ENCODE measurements around the gene IP6K3.

The IP6K3 gene

DNA sequence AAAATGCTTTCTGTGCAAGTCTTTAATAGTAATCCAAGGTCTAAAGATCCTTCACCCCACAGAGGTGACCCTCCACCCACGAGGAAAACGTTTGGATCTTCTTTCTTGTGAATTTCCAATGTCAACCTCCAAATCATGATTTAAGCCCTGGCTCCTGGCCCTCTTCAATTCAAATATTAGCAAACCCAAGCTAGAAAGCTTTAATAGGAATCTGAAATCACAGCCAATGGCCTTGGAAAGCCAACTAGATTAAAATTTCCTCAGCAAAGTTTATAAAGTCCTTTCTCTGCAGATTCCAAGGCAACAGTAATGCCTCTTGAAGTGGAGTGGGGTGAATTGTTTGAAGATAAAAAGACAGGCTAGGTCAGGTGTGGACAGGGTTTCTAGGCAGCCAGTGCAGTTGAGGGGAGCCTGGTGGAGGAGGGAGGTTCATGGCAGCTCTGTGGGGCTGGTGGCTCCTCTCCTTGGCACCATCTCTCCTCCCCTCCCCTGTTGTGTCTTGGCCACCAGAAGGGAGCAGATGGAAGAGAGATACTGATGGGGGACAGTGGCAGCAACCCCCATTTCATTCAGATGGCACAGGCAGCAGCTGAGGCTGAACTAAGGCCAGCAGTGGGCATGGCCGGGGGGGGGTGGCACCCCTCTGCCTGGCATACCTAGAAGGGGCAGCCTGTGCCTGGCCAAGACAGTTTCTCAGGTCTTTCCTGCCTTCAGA, 23.2 kb downstream of the IP6K3 start:
- TF ChIP-seq, protein P1, sequence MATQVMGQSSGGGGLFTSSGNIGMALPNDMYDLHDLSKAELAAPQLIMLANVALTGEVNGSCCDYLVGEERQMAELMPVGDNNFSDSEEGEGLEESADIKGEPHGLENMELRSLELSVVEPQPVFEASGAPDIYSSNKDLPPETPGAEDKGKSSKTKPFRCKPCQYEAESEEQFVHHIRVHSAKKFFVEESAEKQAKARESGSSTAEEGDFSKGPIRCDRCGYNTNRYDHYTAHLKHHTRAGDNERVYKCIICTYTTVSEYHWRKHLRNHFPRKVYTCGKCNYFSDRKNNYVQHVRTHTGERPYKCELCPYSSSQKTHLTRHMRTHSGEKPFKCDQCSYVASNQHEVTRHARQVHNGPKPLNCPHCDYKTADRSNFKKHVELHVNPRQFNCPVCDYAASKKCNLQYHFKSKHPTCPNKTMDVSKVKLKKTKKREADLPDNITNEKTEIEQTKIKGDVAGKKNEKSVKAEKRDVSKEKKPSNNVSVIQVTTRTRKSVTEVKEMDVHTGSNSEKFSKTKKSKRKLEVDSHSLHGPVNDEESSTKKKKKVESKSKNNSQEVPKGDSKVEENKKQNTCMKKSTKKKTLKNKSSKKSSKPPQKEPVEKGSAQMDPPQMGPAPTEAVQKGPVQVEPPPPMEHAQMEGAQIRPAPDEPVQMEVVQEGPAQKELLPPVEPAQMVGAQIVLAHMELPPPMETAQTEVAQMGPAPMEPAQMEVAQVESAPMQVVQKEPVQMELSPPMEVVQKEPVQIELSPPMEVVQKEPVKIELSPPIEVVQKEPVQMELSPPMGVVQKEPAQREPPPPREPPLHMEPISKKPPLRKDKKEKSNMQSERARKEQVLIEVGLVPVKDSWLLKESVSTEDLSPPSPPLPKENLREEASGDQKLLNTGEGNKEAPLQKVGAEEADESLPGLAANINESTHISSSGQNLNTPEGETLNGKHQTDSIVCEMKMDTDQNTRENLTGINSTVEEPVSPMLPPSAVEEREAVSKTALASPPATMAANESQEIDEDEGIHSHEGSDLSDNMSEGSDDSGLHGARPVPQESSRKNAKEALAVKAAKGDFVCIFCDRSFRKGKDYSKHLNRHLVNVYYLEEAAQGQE (IDR thresholded peaks at IDR 0.05; ENCODE audit: insufficient read depth in 1 of 2, low read depth in 2 of 2, low read length in 2 of 2) = no peak
- TF ChIP-seq POLR2AphosphoS5 (IDR thresholded peaks at IDR 0.05; ENCODE audit: low read depth, low read length) (no peak), TAF1 (IDR thresholded peaks at IDR 0.05; ENCODE audit: borderline replicate concordance, insufficient read depth, low read length) (no peak), FOXP2 (optimal IDR thresholded peaks at IDR 0.05; ENCODE audit: borderline replicate concordance, extremely low read depth, extremely low read length, insufficient read depth) (no peak), SIN3A (IDR thresholded peaks at IDR 0.05; ENCODE audit: borderline replicate concordance, insufficient read depth, low read length) (no peak)

DNA sequence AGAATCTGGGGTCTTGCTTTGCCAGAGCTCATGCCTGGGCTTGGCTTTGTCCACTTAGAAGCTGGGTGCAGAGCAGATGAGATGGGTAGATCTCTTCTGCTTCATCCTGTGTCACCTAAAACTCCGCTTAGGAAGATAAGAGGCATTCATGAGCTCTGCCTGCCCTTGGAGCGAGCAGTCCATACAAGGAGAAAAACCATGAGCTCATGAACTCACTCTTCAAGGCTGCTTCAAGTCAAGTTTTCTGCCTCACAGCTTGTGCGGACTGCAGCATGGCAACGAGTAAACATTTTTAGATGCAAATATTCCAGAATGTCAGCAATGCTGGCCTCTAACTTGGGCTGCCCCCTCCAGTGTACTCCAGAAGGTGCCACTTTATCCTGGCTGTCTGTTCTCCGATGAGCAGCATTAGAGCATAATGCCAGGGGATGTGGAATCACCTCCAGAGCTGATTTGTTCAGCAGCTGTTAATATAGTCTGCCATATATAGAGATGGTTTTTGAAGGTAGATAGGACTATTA, 24.5 kb downstream of the IP6K3 start:
- TF ChIP-seq FOXP2 (optimal IDR thresholded peaks at IDR 0.05; ENCODE audit: borderline replicate concordance, extremely low read depth, extremely low read length, insufficient read depth) = no peak
- no peak for TF ChIP-seq TAF1 (IDR thresholded peaks at IDR 0.05; ENCODE audit: borderline replicate concordance, insufficient read depth, low read length)
- no peak for TF ChIP-seq SIN3A (IDR thresholded peaks at IDR 0.05; ENCODE audit: borderline replicate concordance, insufficient read depth, low read length)
- TF ChIP-seq POLR2AphosphoS5 (IDR thresholded peaks at IDR 0.05; ENCODE audit: low read depth, low read length) = no peak
- TF ChIP-seq, protein P1 (IDR thresholded peaks at IDR 0.05; ENCODE audit: insufficient read depth in 1 of 2, low read depth in 2 of 2, low read length in 2 of 2) = no peak

DNA sequence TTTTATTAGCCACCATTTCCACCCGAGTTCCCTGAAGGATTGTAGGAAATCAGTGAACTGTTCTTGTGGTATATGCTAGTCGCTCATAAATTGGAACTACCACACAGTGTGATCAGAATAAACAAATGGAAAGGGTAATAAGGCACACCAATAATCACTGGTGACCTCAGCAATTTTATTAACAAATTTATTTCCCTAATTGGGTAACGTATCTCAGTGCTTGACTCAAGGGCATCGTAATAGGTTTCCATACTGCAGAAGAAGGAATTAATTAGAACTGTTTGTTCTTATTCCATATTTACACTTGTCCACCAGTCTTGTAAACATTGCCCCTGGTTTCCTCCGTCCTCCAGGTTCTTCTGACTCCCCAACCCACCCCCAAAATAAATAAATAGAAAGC, 25.2 kb downstream of the IP6K3 start:
- TF ChIP-seq SIN3A (IDR thresholded peaks at IDR 0.05; ENCODE audit: borderline replicate concordance, insufficient read depth, low read length) = no peak
- TF ChIP-seq TAF1 (IDR thresholded peaks at IDR 0.05; ENCODE audit: borderline replicate concordance, insufficient read depth, low read length) = no peak
- TF ChIP-seq, protein P1 (IDR thresholded peaks at IDR 0.05; ENCODE audit: insufficient read depth in 1 of 2, low read depth in 2 of 2, low read length in 2 of 2) = no peak

DNA sequence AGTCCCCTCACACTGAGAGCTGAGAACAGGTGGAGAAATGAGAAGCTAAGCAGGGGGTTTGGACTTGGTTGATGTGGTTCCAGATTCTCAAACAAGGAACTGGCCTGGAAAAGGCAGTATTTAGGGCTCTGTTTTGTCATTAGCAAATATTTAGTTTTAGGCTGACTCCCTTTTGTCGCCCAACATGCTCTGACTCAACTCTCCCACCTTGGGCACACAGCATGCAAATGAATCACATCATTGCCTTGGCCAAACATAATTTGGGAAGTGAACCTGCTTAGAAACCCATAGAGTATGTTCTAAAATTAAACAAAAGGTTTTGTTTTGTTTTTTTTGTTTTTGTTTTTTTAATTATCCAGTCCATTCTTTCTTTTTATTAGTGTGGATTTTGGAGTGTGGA, 25.7 kb downstream of the IP6K3 start:
- TF ChIP-seq FOXP2 (optimal IDR thresholded peaks at IDR 0.05; ENCODE audit: borderline replicate concordance, extremely low read depth, extremely low read length, insufficient read depth) = no peak
- no peak for TF ChIP-seq POLR2AphosphoS5 (IDR thresholded peaks at IDR 0.05; ENCODE audit: low read depth, low read length)
- TF ChIP-seq TAF1 (IDR thresholded peaks at IDR 0.05; ENCODE audit: borderline replicate concordance, insufficient read depth, low read length) = no peak
- TF ChIP-seq SIN3A (IDR thresholded peaks at IDR 0.05; ENCODE audit: borderline replicate concordance, insufficient read depth, low read length) = no peak
- TF ChIP-seq, protein P1 (IDR thresholded peaks at IDR 0.05; ENCODE audit: insufficient read depth in 1 of 2, low read depth in 2 of 2, low read length in 2 of 2) = no peak

Data from PFSK-1 (cell line).